GM21528 (cell line): ENCODE measurements around the gene PLCB3.

Source experiments
- ATAC-seq: cut with Tn5 transposase; IDR thresholded peaks from one replicate; pipeline ENCODE4 v1.9.1; 2021; ENCODE audit warnings: mild to moderate bottlenecking, moderate library complexity; ENCODE audit not compliant: unreplicated experiment, low FRiP score

PLCB3 gene

DNA sequence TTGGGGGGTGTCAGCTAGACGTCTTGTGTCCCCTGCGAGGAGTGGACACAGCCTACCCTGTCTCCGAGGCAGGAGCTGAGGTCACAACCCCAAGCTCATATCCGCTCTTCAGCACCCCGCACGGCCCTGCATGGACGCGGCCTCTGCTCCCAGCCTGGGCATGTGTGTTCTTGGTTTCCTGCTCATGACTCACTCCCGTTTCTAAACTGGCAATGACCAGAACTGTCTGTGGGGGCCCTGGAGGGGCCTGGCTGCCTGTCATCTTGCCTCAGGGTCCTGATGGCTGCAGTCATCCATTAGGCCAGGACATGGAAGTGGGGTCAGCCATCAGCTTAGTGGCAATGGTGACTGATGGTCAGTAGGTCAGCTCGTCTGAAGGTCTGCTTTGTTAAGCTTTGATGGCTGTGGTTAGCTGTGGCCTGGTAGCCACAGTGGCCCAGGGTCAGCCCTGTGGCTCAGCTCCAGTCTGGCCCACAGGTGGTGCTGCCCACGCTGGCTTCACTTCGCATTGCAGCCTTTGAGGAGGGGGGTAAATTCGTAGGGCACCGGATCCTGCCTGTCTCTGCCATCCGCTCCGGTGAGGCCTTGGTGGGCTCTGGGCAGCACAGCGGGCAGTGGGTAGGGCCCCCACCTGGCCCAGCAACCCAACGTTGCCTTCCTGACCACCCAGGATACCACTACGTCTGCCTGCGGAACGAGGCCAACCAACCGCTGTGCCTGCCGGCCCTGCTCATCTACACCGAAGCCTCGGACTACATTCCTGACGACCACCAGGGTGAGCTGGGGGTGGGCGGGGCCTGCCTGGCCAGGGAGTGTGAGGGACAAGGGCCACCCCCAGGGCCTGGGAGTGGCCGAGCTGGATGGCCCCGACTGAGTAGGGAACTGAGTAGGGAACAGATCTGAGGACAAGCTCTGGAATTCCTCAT lies 12.0 kb downstream of the PLCB3 start:
- ATAC-seq, result no peak

DNA sequence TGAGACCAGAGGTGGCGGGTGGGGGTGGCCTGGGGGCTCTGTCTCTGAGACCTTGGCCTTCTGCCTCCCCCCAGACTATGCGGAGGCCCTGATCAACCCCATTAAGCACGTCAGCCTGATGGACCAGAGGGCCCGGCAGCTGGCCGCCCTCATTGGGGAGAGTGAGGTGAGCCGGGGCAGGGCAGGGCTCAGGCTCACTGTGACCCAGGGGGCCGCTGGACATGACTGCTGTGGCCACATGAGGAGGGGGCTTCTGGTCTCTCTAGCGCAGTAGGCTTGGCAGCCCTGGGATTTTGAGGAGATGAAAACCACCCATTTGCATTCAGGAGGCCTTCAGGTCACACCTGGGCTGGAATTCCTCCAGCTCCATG lies 12.6 kb downstream of the PLCB3 start:
- no peak for ATAC-seq

DNA sequence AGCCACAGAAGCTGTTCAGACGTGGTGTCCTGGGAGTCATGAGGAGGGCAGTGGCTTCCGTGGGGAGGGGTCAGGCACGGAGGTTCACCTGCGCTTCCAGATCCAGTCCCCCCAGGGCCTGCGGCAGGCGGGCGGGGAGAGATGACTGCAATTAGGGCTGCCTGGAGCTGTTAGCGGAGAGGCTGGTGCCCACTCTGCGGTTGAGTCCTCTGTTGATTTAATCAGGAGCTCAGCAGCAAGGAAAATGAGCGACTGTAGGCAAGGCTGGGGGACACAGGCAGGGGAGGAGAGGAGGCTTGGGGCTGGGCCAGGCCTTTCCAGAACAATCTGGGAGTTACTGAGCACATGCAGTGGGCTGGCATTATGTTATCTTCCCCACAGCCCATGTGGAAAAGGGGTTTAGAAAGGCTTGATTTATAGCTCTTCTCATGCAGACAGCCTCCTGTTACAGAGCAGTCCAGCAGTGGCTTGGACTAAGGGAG lies 13.1 kb downstream of the PLCB3 start:
- no peak for ATAC-seq

DNA sequence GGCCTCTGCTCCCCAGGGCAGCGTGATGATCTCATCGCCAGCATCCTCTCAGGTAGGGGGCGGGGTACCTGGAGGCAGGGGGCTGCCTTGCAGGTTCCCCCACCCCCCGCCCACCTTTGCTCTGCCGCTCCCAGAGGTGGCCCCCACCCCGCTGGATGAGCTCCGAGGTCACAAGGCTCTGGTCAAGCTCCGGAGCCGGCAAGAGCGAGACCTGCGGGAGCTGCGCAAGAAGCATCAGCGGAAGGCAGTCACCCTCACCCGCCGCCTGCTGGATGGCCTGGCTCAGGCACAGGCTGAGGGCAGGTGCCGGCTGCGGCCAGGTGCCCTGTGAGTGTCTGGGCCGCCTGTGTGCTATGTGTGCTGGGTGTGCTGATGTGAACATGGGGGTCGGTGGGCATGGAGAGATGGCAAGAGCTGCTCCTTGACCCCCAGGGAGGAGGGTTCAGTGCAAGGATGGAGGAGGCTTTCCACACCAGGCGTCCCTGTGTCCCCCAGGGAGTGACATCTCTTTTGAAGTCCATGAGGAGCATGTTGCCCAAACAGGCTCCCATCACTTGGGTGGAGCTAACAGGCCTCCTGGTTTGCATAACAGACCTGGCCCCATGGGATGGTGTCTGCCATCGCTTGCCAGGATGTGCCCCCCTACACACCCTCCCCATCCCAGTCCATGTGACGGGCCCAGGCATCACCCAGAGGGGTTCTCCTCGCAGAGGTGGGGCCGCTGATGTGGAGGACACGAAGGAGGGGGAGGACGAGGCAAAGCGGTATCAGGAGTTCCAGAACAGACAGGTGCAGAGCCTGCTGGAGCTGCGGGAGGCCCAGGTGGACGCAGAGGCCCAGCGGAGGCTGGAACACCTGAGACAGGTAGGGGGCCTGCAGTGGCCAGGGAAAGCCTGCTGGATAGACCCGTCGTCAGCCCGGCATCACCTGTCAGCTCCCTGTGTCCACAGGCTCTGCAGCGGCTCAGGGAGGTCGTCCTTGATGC lies 14.1 kb downstream of the PLCB3 start:
- ATAC-seq, result no peak

DNA sequence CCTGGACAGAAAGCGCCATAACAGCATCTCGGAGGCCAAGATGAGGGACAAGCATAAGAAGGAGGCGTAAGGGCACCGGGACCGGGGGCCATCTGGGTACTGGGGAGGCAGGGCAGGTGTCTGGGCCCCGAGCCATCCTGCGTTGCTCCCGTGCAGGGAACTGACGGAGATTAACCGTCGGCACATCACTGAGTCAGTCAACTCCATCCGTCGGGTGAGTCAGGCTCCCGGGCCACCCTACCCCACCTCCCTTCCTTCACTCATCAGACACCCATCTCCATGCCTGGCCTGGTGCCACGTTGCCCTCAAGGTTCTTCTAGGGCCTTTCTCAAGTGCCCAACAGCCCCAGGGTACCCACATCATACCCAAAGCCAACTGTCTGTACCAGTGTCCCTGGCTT lies 15.0 kb downstream of the PLCB3 start:
- no peak for ATAC-seq

DNA sequence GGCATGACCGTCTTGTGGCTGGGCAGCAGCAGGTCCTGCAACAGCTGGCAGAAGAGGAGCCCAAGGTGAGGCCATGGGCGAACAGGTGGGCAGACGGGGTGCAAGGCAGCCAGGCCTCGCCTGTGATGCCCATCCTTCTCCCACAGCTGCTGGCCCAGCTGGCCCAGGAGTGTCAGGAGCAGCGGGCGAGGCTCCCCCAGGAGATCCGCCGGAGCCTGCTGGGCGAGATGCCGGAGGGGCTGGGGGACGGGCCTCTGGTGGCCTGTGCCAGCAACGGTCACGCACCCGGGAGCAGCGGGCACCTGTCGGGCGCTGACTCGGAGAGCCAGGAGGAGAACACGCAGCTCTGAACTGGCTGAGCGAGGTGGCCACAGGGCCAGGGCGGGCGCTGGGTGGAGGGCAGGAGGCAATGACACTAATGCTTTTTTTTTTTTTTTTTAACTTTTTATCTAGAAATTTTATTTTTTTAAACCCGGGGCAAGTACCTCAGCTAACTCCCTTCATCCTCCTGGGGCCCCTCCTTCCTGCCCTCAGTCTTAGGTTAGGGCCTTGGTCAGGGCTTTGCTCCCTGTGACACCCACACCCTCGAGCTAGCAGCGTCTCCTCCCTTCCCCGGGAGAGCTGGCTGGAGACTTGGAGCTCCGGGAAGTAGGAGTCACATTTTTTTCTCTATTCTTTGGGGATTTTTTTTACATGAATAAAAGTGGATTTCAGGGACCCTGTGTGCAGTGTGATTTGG lies 16.0 kb downstream of the PLCB3 start:
- ATAC-seq, result no peak

DNA sequence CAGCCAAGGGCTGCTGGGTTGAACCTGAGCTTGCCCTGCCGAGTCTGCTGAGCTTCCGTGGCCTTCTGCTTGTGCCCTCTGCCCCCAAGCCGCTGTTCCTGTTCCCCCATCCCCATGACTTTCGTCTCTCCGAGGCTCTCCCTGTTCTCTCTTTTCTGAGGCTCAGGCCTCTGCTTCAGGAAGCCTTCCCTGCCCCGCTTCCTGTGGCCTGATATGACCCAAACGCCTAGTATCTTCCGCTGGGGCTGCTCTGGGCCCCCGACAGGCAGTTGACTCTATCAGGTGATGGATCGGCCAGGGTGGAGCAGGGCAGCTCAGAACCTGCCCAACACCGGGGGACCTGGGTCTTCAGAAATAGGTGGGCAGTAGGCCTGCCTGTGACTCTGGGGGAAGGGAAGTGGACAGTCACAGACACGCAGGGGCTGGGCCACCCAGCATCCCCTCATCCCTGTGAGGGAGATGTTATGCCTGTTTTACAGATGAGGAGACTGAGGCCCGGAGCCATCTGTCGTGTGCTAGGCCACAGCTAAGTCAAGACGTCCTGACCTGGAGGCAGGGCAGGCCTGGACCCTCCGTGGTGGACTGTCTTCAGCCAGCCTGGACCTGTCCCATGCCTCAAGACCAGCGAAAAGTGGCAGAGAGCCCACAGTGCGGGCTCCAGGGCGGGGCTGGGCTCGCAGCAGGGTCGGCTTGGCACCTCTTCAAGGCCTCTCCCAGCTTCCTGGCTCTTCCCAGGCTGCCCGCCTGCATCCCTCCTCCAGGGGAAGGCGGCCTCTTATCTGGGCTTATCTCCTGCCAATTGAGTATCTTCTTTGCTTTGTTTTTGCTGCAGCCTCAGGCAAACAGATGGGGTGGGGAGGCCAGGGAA lies 16.9 kb downstream of the PLCB3 start:
- no peak for ATAC-seq

DNA sequence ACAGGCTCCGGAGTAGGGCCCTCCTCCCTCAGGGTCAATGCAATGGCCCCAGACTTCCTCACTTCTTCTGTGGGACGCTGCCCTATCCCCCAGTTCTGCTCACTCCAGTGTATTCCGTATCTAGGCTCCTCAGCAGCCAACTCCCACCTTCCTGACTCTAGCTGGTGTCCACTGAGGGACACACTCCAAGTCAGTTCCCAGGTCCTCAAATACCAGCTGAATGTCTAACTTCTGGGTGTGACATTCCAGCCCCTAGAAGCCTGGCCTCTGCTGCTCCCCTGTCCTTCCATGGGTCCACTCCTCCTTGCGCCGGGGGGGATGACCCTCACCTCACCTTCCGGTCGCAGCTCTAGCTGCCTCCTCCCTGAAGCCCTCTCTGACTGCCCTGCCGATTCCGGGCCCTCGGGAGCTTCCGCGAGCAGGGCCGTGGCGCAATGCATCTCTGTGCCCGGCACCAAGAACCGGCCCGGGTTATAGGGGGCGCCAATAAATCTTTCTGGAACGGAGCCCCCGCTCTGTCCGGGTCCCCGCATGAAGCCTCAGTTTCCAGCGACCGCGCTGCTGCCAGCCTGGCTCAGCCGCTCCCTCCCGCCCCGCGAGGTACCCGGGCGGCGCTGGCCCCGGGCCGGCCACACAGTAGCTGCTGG lies 17.7 kb downstream of the PLCB3 start:
- ATAC-seq, result peak; percentile 13

DNA sequence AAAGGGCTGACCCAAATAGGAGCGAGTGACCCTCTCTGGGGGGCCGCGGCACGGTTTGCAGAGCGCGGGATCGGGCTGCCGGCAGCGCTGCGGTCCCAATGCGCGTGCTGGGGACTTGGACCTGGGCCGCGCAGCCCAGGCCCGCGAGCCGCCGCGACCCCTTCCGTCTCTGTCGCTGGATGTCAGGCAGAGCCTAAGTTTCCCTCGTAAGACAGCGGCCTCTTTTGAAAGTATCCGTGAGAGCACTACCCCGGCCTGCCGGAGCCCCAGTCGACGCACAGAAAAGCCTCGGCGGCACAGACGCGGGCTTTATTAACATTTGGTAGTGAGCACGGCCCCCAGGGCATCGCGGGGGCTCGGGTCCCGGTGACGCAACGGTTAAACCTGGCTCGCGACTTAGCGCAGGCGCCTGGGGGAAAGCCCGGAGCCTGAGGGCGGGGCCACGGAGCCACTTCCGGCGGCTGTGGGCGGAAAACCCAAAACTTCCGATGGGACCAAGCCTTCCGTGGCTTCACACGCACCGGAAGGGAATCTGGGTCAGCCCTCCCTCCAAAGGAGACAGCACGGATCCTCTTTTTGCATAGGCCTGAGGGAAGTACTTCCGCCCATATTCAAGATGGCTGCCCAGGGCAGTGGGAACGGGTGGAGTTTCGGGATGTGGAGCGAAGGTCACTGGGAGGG lies 18.4 kb downstream of the PLCB3 start:
- peak; percentile 61 for ATAC-seq

DNA sequence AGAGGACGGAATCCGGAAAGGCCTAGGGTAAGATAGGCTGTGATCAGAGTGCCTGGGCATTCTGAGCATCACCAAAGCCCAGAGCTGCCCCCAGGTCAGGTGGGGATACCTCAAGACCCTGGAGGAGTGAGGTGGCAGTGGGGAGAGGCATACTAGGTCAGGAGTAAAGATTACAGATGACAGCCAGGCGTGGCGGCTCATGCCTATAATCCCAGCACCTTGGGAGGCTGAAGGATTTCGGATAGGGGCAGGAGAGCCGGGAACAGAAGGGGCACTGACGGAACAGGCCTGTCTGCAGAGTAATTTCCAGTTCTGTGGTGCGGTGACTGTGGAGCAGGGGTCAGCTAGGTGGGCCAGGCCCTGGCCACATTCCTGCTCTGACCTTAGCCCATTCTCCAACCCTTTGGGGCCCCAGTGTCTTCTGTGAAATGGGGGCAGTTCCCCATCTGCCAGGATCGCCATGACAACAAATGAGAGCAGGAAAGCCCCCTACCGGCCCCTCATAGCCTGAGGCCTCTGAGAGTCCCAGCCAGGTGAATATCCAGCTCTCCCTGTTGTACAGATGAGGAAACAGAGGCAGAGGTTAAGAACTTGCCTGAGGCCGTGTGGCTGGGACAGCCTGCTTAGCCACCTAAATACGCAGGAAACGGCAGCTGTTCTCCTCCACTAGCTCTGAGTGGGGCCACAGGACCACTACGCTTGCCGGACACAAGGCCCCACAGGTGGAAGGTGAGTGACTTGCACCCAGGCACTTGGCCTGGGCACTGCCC lies 23.9 kb downstream of the PLCB3 start:
- ATAC-seq, result no peak

DNA sequence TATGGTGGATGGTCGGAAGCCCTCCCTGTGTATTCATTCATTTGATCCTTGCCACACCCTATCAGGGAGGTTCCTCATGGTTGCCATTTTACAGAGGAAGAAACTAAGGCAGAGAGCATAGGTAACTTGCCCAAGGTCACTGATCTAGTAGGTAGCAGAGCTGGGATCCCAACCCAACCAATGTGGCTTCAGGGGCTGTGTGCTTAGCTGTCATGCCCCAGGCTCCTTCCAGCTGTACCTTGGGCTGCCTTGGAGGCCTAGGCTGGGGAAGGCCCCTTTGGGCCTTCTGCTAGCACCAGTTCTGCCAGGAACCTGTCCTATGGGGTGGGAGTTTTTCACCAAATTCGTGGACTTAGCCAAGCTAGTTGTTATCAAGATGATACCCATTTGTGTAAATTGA lies 24.5 kb downstream of the PLCB3 start:
- no peak for ATAC-seq

DNA sequence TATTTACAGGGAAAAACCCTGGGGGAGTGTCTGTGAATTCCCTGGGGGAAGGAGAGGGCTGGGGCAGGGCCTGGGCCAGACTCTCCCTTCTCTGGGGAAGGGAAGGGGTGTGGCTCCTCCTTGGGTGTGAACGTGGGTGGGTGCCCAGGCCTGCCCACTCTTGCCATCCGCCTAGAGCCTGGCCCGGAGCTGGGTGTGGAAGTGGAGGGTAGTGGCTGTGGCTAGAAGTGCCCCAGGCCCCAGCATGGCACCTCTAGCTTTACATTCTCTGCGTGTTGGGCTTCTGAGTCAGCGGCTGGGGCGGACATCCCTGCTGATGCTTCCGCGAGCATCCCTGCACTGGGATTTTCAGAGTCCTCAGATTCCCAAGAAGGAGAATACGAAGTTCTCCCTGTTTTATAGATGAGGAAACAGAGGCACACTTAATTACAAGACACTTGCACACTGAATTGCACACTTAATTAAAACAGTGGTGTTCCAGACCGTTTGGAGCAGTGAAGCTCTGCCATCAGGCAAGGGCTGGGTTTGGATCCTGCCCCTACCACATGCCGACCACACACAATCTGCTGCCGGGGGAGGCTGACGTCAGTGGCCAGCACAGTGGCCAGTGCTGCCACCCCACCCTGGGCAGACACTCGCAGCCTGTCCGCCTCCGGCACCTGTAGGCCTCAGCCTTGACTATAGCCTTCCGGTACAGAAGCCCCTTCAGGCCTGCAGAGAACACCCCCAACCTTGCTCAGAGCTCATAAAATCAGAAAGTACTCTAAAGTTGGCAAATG lies 25.5 kb downstream of the PLCB3 start:
- no peak for ATAC-seq

DNA sequence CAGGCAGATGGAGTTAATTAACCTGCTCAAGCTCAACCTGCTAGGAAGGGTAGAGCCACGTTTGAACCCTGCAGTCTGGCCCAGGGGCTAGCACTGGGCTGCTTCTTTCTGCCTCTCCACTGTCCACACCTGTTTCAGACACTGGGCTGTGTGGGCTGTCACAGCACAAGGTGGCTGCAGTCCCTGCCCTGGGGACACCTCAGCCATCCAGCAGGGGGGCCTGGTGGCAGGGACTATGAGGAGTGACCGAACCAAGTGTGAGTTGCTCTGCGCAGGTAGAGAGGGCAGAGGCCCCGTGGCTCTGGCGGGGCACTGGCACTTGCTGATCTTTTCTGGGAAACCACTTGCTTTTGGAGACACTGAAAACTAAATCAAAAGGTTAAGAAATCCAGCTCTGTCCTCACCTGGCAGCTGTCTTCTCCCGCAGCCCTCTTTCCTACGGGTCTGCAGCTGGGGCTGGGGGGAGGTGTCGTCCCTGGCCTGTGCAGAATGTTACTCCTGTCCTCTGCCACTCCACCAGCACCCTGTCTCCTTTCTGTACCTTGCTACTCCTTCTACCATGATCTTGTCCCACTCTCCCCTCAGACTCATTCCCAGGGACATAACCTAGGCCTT lies 27.4 kb downstream of the PLCB3 start:
- no peak for ATAC-seq

DNA sequence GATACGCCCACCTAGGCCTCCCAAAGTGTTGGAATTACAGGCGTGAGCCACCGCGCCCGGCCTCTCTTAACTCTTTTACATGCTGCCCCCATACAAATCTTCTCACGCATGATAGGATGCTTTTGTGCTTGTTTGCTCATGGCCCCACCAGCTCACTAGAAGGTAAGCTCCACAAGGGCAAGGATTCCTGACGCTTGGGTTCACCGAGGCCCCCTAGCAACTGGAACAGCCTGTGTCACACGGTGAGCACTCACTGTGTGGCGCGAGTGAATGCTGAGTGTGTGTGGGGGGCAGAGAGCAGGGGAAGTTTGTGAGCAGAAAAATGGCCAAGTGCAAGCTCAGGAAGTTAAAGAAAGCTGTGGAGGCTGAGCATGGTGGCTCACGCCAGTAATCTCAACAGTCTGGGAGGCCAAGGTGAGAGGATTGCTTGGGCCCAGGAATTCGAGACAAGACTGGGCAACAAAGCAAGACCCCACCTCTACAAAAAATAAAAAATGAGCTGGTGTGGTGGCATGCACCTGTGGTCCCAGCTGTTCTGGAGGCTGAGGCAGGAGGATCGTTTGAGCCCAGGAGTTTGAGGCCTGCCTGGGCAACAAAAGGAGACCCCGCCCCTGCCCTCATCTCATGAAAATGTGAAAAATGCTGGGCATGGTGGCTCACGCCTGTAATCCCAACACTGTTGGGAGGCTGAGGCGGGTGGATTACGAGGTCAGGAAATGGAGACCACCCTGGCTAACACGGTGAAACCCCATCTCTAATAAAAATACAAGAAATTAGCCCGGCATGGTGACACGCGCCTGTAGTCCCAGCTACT lies 30.8 kb downstream of the PLCB3 start:
- no peak for ATAC-seq

DNA sequence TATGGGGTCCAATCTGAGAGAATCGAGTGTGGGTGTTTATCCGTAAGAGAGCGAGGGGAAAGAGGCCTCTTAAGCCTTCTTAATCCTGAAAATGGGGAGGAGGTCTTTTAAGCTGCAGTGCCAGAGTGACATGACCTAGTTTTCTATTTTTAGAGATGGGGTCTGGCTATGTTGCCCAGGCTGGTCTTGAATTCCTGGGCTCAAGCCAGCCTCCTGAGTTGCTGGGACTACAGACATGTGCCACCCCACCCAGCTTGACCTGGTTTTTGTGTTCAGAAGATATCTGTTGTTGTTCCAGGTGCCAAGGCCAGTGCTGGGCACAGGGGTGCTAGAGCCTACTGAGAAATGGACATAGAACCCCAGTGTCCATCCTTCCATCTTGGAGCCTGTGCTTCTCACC lies 31.8 kb downstream of the PLCB3 start:
- ATAC-seq, result no peak
